ENCODE results near the gene TLL1.

The TLL1 gene

DNA sequence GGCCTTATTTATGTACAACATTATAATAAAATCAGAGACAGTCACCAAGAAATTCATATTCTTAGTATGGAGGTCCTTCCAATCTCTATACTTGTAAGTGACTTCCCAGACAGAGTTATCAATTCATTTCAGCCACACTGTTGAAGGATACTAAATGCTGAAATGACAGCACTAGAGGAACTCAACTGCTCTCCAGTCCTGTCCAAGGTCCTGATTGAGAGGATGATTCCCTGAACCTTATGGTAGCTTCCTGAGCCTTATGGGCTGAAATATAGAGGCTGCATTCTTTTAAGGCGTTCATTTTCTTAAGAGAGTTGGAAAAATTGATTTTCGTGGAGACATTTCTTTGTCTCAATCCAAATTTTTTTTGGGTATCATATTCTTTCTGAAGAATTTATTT, 205.9 kb downstream of the TLL1 start:
- Histone ChIP-seq H3K9ac (ENCODE audit: insufficient read length) (no peak overlapping the region), H3K9me3 (ENCODE audit: low read depth, low read length) (no peaks in the 10 kb centered on the region), H3K4me3 (no peak overlapping the region), H3K27ac (no peak overlapping the region), H3K36me3 (ENCODE audit: insufficient read depth, low read length) (no peaks in the 10 kb centered on the region)
- TF ChIP-seq FOXP2 (optimal IDR thresholded peaks at IDR 0.05; ENCODE audit: control extremely low read depth, extremely low read length, insufficient read depth) (no peak), POLR2AphosphoS5 (IDR thresholded peaks at IDR 0.05; ENCODE audit: borderline replicate concordance, low read depth, low read length) (no peak), EZH2 (IDR thresholded peaks at IDR 0.05) (no peak)
- no peak for DNase-seq (ENCODE audit: low read depth, low spot score)

DNA sequence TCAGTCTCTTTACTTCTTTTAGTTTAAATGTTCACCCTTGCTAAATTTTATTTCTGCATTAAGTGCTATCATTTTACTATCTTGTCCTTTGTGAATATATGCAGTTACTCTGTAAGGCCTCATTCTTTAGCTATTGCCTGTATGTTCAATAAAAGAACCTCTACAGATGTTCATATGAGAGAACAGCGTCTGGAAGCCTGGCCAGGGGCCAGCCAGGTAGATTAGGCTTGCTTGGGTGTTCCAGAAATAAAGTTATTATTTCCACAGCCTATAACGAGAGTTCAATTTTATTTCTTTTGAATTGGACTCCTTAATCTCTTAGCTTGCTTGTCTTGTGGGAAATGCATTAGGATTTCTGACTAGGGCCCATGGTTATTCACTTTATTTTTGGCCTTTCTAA, 214.5 kb downstream of the TLL1 start:
- Histone ChIP-seq H3K27ac (no peak overlapping the region), H3K9ac (ENCODE audit: insufficient read length) (no peak overlapping the region), H3K36me3 (ENCODE audit: insufficient read depth, low read length) (peaks cover 11% of the 10 kb centered on the region; the same call in 1 of the 2 replicates), H3K4me3 (no peak overlapping the region), H3K9me3 (ENCODE audit: low read depth, low read length) (peaks cover 12% of the 10 kb centered on the region; the same call in 1 of the 2 replicates)
- DNase-seq (ENCODE audit: low read depth, low spot score) = no peak
- TF ChIP-seq EZH2 (IDR thresholded peaks at IDR 0.05) (no peak), POLR2AphosphoS5 (IDR thresholded peaks at IDR 0.05; ENCODE audit: borderline replicate concordance, low read depth, low read length) (no peak), FOXP2 (optimal IDR thresholded peaks at IDR 0.05; ENCODE audit: control extremely low read depth, extremely low read length, insufficient read depth) (no peak)

DNA sequence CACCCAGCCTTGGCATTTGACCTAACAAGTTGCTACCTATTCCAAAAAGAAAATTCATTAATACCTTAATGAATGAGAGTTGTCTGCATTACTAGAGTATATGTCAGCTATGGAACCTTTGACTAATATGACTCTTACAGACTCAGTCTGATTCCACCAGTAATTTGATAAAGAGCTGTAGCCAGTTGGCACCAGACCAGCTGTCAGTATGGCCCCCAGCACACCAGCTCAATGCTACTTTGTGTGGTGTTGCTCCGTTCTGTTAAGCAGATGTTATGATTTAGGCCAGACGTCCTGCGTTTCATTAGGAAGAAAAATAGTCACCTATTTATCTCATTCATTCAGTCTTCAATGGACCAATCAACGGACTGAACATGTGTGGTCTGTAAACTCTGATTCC, 215.5 kb downstream of the TLL1 start:
- no peak overlapping the region for H3K4me3 ChIP-seq
- TF ChIP-seq EZH2 (IDR thresholded peaks at IDR 0.05) = no peak
- no peak for TF ChIP-seq FOXP2 (optimal IDR thresholded peaks at IDR 0.05; ENCODE audit: control extremely low read depth, extremely low read length, insufficient read depth)
- TF ChIP-seq POLR2AphosphoS5 (IDR thresholded peaks at IDR 0.05; ENCODE audit: borderline replicate concordance, low read depth, low read length) = no peak
- DNase-seq (ENCODE audit: low read depth, low spot score) = no peak

DNA sequence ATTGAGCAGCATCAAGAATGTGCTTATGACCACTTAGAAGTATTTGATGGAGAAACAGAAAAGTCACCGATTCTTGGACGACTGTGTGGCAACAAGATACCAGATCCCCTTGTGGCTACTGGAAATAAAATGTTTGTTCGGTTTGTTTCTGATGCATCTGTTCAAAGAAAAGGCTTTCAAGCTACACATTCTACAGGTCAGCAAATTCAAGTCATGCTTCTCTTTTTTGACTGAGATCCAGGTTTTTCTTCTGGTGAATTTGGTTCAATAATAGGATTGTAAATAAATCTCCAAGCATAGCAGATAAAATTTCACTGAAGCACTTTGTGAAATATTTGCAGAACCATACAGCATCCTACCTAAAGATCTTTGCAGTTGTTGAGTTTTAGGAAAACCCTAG, 218.1 kb downstream of the TLL1 start:
- peaks cover 7% of the 10 kb centered on the region; the same call in 1 of the 2 replicates for H3K9me3 ChIP-seq (ENCODE audit: low read depth, low read length)
- no peak for DNase-seq (ENCODE audit: low read depth, low spot score)

More for the DNA sequence above, 215.5 kb downstream of the TLL1 start:
- peaks cover 12% of the 10 kb centered on the region; the same call in 1 of the 2 replicates for H3K9me3 ChIP-seq (ENCODE audit: low read depth, low read length)
- no peak overlapping the region for H3K9ac ChIP-seq (ENCODE audit: insufficient read length)
- H3K27ac ChIP-seq = no peak overlapping the region
- H3K36me3 ChIP-seq (ENCODE audit: insufficient read depth, low read length) = peaks cover 11% of the 10 kb centered on the region; the same call in 1 of the 2 replicates

DNA sequence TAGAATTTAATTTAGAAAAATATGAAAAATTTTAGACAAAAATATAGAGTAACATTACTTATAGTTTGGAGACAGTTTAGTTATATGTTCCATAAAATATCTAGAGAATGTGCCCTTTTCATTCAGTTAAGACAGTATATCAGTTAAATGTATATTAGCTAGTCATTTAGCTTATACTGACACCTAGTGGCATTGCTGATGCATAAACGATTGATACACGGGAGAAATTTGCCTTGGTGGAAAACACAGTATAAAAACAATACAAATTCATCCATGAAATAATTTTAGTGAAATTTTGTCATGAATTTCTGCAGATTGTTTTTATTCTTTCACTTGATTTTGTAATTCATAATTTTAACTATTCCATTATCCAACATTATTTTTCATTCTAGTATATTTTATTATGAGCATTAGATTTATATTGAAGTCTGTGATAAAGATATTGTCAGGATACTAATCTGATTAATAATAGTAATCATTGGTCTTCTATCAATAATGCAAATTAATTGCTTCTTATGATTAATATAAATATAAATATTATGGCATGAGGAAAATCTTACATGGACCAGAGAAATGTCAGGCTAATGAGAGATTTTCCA, 219.0 kb downstream of the TLL1 start:
- Histone ChIP-seq H3K36me3 (ENCODE audit: insufficient read depth, low read length) (peaks cover 11% of the 10 kb centered on the region; the same call in 1 of the 2 replicates), H3K9ac (ENCODE audit: insufficient read length) (peak overlapping the region; percentile 2), H3K9me3 (ENCODE audit: low read depth, low read length) (peaks cover 7% of the 10 kb centered on the region; the same call in 1 of the 2 replicates), H3K27ac (peak overlapping the region; percentile 72; the same call in 1 of the 2 replicates), H3K4me3 (no peak overlapping the region)
- TF ChIP-seq FOXP2 (optimal IDR thresholded peaks at IDR 0.05; ENCODE audit: control extremely low read depth, extremely low read length, insufficient read depth) (no peak), EZH2 (IDR thresholded peaks at IDR 0.05) (no peak)
- peak; percentile 64 for DNase-seq (ENCODE audit: low read depth, low spot score)

More for the DNA sequence above, 218.1 kb downstream of the TLL1 start:
- Histone ChIP-seq H3K4me3 (peak overlapping the region; percentile 29; the same call in 1 of the 2 replicates), H3K9ac (ENCODE audit: insufficient read length) (peak overlapping the region; percentile 2), H3K27ac (peak overlapping the region; percentile 72), H3K36me3 (ENCODE audit: insufficient read depth, low read length) (peaks cover 11% of the 10 kb centered on the region; the same call in 1 of the 2 replicates)
- TF ChIP-seq FOXP2 (optimal IDR thresholded peaks at IDR 0.05; ENCODE audit: control extremely low read depth, extremely low read length, insufficient read depth) = no peak
- TF ChIP-seq EZH2 (IDR thresholded peaks at IDR 0.05) = no peak
- no peak for TF ChIP-seq POLR2AphosphoS5 (IDR thresholded peaks at IDR 0.05; ENCODE audit: borderline replicate concordance, low read depth, low read length)

DNA sequence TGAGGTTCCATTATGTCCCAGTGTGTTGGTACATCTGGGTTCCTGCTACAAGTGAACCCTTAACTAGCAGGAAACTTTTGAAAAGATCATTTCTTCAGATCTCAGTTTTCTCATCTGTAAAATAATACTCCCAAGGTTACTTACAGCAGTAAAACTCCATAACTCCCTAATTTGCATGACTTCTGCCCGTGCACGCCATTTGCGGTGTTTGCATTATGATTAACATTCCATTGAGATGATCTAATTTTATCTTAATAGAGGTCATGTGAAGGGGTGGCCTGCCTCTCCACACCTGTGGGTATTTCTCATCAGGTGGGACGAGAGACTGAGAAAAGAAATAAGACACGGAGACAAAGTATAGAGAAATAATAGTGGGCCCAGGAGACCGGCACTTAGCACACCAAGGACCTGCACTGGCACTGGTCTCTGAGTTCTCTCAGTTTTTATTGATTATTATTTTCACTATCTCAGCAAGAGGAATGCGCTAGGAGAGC, 219.8 kb downstream of the TLL1 start:
- TF ChIP-seq EZH2 (IDR thresholded peaks at IDR 0.05) (no peak), POLR2AphosphoS5 (IDR thresholded peaks at IDR 0.05; ENCODE audit: borderline replicate concordance, low read depth, low read length) (no peak), FOXP2 (optimal IDR thresholded peaks at IDR 0.05; ENCODE audit: control extremely low read depth, extremely low read length, insufficient read depth) (no peak)
- DNase-seq (ENCODE audit: low read depth, low spot score) = no peak

DNA sequence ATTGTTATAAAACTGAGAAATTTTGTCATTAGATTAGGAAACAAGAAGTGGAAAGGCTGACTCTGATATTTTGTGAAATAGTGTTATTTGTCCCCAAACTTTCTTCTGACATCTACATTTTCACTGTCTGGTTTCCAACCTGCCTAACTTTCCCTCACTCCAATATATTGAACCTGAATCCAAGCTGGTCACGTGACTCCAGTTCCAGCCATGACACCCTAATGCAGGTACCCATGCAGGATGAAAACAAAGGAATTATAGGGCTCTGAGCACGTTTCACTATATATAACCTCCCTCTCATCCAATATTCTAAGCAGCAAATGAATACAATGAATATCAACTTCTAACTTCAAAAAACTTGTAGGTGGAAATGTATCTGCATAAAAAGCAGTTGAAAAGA, 231.6 kb downstream of the TLL1 start:
- no peak for TF ChIP-seq POLR2AphosphoS5 (IDR thresholded peaks at IDR 0.05; ENCODE audit: borderline replicate concordance, low read depth, low read length)
- TF ChIP-seq EZH2 (IDR thresholded peaks at IDR 0.05) = no peak
- no peak for TF ChIP-seq FOXP2 (optimal IDR thresholded peaks at IDR 0.05; ENCODE audit: control extremely low read depth, extremely low read length, insufficient read depth)
- no peaks in the 10 kb centered on the region for H3K9me3 ChIP-seq (ENCODE audit: low read depth, low read length)
- DNase-seq (ENCODE audit: low read depth, low spot score) = no peak
- no peaks in the 10 kb centered on the region for H3K36me3 ChIP-seq (ENCODE audit: insufficient read depth, low read length)
- H3K9ac ChIP-seq (ENCODE audit: insufficient read length) = no peak overlapping the region
- no peak overlapping the region for H3K27ac ChIP-seq
- H3K4me3 ChIP-seq = no peak overlapping the region

More for the DNA sequence above, 219.8 kb downstream of the TLL1 start:
- H3K4me3 ChIP-seq = no peak overlapping the region
- H3K9me3 ChIP-seq (ENCODE audit: low read depth, low read length) = peaks cover 7% of the 10 kb centered on the region; the same call in 1 of the 2 replicates
- H3K36me3 ChIP-seq (ENCODE audit: insufficient read depth, low read length) = peaks cover 11% of the 10 kb centered on the region; the same call in 1 of the 2 replicates
- H3K9ac ChIP-seq (ENCODE audit: insufficient read length) = no peak overlapping the region
- H3K27ac ChIP-seq = peak overlapping the region; percentile 22; the same call in 1 of the 2 replicates

DNA sequence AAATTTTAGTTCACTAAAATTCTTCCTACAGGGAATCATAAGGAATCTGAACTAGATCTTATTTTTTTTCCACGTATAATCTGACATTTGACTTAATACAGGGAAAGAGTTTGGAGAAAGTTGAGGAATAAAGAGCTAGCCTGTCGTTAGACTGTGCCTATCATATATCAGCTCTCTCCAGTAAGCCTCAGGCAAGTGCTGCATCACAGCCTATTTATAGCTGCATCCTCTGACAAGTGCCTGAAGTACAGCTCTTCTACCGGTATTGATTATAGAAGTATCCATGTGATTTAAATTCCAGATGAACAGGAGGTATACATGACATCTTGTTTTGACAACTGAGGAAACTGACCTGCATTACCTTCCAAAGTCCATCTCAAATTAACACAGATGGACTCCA, 248.9 kb downstream of the TLL1 start:
- no peak overlapping the region for H3K9ac ChIP-seq (ENCODE audit: insufficient read length)
- no peaks in the 10 kb centered on the region; the same call in 1 of the 2 replicates for H3K9me3 ChIP-seq (ENCODE audit: low read depth, low read length)
- TF ChIP-seq POLR2AphosphoS5 (IDR thresholded peaks at IDR 0.05; ENCODE audit: borderline replicate concordance, low read depth, low read length) (no peak), FOXP2 (optimal IDR thresholded peaks at IDR 0.05; ENCODE audit: control extremely low read depth, extremely low read length, insufficient read depth) (no peak), EZH2 (IDR thresholded peaks at IDR 0.05) (no peak)
- H3K27ac ChIP-seq = no peak overlapping the region
- no peak for DNase-seq (ENCODE audit: low read depth, low spot score)
- no peaks in the 10 kb centered on the region for H3K36me3 ChIP-seq (ENCODE audit: insufficient read depth, low read length)
- H3K4me3 ChIP-seq = 0 out of 2 replicates have a peak overlapping the region, but pooled peaks have one; percentile 19
